ENCODE data around the gene CLCNKB. TPM values are rescaled to one million over a fixed set of nuclear protein-coding genes. Genes with fewer than 3 reads are reported as not detected.

Gene CLCNKB
- total and polyA plus RNA-seq, 2 of the 4 experiments (the other 2 are of a cell fraction): 0.09 TPM; not detected in 1

- Histone ChIP-seq H2BK120ac (ENCODE audit: low read depth, low read length) (no peak overlapping the region), H3K4me1 (ENCODE audit: control insufficient read depth, insufficient read depth, low read length) (peaks cover 4% of the 10 kb centered on the region; the same call in 1 of the 2 replicates), H4K20me1 (ENCODE audit: insufficient read depth, low read length) (no peaks in the 10 kb centered on the region; the same call in 1 of the 2 replicates), H3K18ac (ENCODE audit: low read depth, low read length) (no peak overlapping the region), H3K4me3 (ENCODE audit: insufficient read depth, low read depth, low read length) (no peak overlapping the region), H3K14ac (replicated peaks; ENCODE audit: low read depth, low read length) (no peak overlapping the region), H3K27ac (ENCODE audit: insufficient read depth, low read length) (no peak overlapping the region), H3K56ac (ENCODE audit: extremely low read depth, insufficient read depth, low read length) (no peak overlapping the region), H4K8ac (ENCODE audit: low read depth in 2 of 2, low read length in 2 of 2) (no peak overlapping the region), H3K27me3 (ENCODE audit: control insufficient read depth, insufficient read depth, low read length) (peaks cover 45% of the 10 kb centered on the region), H2AK9ac (replicated peaks; ENCODE audit: low read depth, low read length, poor library complexity) (no peak overlapping the region), H3K79me1 (ENCODE audit: low read depth in 1 of 2, low read length in 2 of 2) (no peaks in the 10 kb centered on the region), H3K4me2 (ENCODE audit: low read depth, low read length) (no peak overlapping the region), H2AK5ac (ENCODE audit: low read depth, low read length) (no peak overlapping the region), H3K36me3 (ENCODE audit: control insufficient read depth, insufficient read depth, low read length) (no peaks in the 10 kb centered on the region), H4K91ac (ENCODE audit: insufficient read depth, low read depth, low read length) (no peak overlapping the region), H2BK20ac (ENCODE audit: low read depth, low read length) (no peak overlapping the region), H3K9me1 (ENCODE audit: insufficient read depth, low read length) (no peaks in the 10 kb centered on the region), H2BK5ac (ENCODE audit: low read depth, low read length, poor library complexity, severe bottlenecking) (no peak overlapping the region), H3K4ac (ENCODE audit: low read depth, low read length) (no peak overlapping the region), H4K5ac (ENCODE audit: low read depth, low read length) (no peak overlapping the region), H3K23ac (ENCODE audit: low read depth, low read length) (no peak overlapping the region), H3K9me3 (ENCODE audit: control insufficient read depth, insufficient read depth, low read length) (no peaks in the 10 kb centered on the region), H3K9ac (ENCODE audit: low read depth, low read length) (no peak overlapping the region), H2BK15ac (ENCODE audit: low read depth, low read length) (no peak overlapping the region), H2AFZ (replicated peaks; ENCODE audit: low read length, poor library complexity) (peak overlapping the region; percentile 13)
- no TSS peak for BruUV-seq (replicated peaks)
- ChIA-PET POLR2A (ENCODE audit: unreplicated experiment) (no interaction called here), CTCF (interaction anchor here (1.3 kb wide), 1 partner anchor 8 kb away, joined by 4 read pairs; no protein-coding TSS in a partner anchor)
- dilution Hi-C loops (cut with HindIII; ENCODE audit: low sequenced_read_pairs, unreplicated experiment) (no loop called here), intact Hi-C loops (cut with micrococcal nuclease) (no loop called here), in situ Hi-C loops (cut with MboI; ENCODE audit: low sequenced_read_pairs) (no loop called here)
- WGBS, 2 experiments (ENCODE audit: extremely low coverage in 2 of 2, insufficient read length in 1 of 2): 50% methylated on average over 4 of the region's 9 CpGs; no CpG with 5 or more reads in 1 of the 2 experiments
- DNase-seq (no peak), ATAC-seq (ENCODE audit: low read depth) (no peak)
- TF ChIP-seq CTCF (conservative IDR thresholded peaks at IDR 0.05; ENCODE audit: low read depth, low read length) (no peak), FOS (IDR thresholded peaks at IDR 0.05; ENCODE audit: low read depth, low read length) (no peak), CHD1 (IDR thresholded peaks at IDR 0.05; ENCODE audit: low read depth, low read length) (no peak), USF2 (IDR thresholded peaks at IDR 0.05; ENCODE audit: low read depth, low read length) (no peak), BHLHE40 (IDR thresholded peaks at IDR 0.05; ENCODE audit: low read depth, low read length) (no peak), MXI1 (IDR thresholded peaks at IDR 0.05; ENCODE audit: borderline replicate concordance, low read depth, low read length) (no peak), RFX5 (IDR thresholded peaks at IDR 0.05; ENCODE audit: low read depth, low read length) (no peak), MAZ (IDR thresholded peaks at IDR 0.05; ENCODE audit: borderline replicate concordance, low read depth, low read length) (no peak), RCOR1 (IDR thresholded peaks at IDR 0.05; ENCODE audit: insufficient replicate concordance, low read length) (no peak), MAFK (IDR thresholded peaks at IDR 0.05; ENCODE audit: low read depth, low read length) (no peak)
Observed at GRCh38 chr1:16063921-16064320, 20.3 kb downstream of the CLCNKB start.
